Stimulated activated CD8-positive, alpha-beta memory T cell treated with anti-CD3 and anti-CD28 coated beads, Interleukin-12 subunit alpha, Interleukin-12 subunit beta, amount 100 ng/mL, for 24 hours (primary cell): ENCODE results near the gene HINT2.
A peak's percentile ranks its signal among the peaks of the same experiment; 100 is the strongest.

Experiments
- DNase-seq: peaks from one replicate; pipeline ENCODE4 v3.0.0-alpha.2; 2020; ENCODE audit errors: extremely low read depth

Gene HINT2

DNA sequence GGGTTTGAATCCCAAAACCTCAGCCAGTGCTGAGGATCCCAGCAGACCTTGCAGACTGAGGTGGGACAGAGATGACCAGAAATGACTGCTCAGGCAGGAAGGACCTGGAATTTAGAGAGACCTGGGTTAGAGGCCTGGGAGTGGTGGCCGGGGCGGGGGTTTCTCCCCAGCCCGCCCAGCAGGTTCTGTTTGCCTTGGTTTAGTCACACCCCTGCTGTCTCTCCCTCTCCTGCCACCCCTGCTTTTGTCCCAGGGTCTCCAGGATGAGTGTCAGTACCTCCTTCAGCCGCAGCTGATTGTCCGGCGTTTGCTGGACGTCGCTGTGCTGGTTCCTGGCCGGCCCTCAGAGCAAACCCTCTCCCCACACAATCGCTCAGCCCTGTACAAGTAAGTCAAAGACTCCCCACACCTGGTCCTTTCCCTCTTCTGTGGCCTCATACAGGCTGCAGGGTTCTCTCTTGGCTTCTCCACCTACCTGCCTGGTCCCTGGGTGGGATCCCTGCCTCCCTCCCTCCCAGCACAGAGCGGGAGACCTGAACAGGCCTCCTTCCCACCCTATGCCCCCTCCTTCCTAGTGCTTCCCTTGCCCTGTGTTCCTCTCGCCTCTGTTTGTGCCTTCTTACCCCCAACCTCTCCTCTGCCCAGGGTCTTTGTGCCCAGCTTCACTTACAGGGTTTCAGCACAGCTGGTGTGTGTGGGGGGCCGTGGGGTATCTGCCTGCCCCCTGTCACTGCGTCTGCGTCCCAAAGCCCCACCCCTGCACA lies 26.2 kb upstream of the HINT2 start:
- no peak for DNase-seq

DNA sequence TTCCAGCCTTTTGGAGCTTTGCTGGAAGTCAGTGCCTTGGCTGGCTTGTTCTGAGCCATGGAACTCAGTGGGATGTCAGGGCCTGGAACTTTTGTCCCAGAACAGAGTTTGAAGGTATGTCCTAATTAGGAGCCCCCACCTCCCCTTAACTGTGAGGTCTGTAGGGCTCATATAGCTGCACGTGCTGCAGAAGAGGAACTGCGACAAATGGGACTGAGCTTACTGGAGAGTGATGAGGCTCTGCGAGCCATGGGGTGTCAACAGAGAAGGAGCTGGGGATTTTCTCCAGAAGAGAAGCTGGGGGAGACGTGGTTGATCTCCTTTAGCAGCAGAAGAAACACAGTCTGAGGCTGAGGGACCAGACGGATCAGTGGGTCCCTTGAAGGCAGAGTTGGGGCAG lies 25.1 kb upstream of the HINT2 start:
- no peak for DNase-seq

DNA sequence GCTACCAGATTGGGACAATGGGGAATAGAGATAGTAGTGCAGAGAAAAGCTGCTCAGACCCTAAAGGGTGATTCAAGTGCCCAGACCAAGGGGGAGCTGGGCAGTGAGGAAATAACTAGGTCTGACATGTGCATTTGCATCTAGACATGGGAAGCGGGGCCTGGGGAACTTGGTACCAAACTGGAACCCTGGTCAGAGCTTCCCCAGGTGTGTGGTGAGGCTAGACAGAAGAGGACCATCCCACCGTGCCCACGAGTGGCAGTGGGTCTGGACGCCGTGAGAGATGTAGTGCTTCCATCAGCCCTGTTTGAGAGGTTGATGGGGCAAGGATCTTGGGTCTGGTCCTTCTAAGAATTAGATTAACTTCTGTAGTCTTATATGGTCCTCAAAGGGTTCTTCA lies 21.8 kb upstream of the HINT2 start:
- DNase-seq = no peak

- DNase-seq = no peak
Measured at GRCh38 chr9:35835766-35836165, 20.9 kb upstream of the HINT2 start.

- no peak for DNase-seq
Measured at GRCh38 chr9:35835216-35835632, 20.4 kb upstream of the HINT2 start.

GRCh38 chr9:35834260-35835215 lies 19.7 kb upstream of the HINT2 start:
- DNase-seq = no peak

DNA sequence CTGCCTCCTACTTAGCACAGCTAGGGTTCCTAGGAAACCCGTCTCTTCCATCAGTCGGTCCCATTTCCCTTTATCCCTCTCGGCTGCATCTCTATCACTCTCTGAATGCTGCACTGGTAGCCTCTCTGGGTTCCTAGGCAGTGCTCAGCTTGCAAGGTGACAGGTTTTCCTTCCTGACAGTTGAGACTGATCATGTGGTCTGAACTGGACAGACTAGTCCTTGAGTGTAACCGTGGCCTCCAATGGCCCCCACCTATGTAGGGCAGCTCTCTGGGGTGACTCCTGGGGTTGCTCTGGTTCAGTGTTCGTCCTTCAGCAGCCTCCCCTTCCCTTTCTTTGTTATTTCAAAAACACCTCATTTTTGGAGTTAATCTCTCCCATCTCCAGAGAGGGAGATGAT lies 18.0 kb upstream of the HINT2 start:
- DNase-seq = no peak

GRCh38 chr9:35831040-35831439 lies 16.2 kb upstream of the HINT2 start:
- DNase-seq = no peak

DNA sequence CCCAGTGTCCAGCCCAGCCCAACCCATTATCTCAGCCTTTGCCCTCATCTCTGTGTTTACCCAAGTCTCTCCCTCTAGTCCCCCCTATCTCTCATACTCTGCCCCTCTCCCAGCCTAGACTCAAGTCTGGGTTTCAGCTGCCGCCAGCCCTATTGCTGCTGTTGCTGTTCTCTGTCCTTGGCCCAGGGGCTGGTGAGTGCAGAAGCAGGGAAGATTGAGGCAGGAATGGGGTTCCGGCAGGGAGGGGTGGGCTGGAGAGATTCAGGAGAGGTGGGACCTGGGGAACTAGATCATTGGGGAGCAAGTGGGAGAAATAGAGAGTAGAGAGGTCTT lies 14.9 kb upstream of the HINT2 start:
- DNase-seq = no peak

DNA sequence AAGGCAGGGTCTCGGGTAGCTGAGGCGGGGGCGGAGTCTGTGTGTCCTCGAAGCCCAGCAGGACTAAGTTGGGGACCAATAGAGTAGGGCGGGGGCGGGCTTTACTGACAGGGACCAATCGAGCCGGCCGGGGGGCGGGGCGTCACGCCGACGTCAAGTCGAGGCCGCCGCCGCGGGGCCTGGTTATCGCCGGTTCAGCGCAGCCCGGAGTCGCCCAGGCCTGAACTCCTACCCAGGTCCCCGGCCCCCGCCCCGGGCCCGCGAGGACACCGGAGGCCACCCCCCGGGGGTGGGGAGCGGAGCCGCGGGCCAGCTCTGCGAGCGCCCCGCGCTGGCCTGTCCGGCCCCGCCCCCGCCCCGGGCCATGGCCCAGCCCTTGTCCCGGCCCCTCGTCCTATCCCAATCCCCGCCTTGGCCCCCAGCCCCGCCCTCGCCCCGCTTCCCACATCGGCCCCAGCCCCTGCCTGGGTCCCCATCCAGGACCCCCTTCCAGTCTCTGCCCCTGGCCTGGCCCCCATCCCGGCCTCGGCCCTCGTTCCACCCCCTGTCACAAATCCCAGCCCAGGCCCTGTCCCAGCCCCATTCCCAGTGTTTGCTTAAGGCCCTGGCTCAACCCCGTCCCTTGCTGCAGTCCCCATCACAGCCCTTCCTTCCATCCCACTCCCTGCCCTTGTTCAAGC lies 14.4 kb upstream of the HINT2 start, which contains the start of gene TMEM8B:
Gene TMEM8B, plus strand, starts transcription at position 145 of the 680 bp plus-strand sequence. Its CDS starts 220 bp downstream, at position 365.
- DNase-seq = peak; percentile 90

DNA sequence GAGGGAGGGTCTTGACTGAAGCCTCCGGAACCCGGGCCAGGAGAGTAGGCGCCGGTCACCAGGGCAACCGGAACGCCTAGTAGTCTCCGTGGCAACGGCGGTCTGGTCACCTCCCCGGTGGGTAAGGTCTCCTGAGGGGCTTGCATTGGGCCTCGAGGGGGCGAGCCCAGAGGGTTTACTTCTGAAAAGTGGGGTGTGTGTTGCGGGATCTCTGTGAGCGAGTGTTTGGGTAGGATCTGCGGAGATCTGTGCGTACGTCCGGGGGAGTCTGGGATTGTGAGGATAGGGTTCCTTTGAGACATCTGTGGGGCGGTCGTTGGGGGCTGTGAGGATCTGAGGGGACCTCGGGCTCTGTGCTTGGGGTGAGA lies 13.9 kb upstream of the HINT2 start, which contains the start of gene FAM221B:
Gene FAM221B, minus strand, starts transcription at position 17 of the 368 bp plus-strand sequence. CDS start 2,571 bp downstream, outside the sequence.
- DNase-seq = no peak

DNA sequence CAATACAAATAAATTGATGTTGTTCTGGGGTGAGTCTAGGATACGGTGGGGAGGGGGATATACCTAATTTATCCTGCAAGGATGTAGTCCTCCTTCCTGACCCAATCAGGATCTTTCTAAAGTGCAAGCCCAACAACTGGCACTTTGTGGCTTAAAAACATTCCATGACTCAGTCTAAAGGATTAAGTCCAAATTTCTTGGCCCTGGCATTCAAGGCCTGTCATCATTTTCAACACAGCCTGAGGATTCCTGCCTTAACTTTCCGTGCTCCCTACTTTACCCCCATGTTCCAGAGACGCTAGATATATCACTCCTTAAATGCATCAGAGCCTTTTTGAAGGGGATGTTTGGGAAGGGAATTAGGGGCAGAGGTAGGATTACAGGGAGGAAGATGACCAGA lies 12.6 kb upstream of the HINT2 start:
- DNase-seq = no peak

DNA sequence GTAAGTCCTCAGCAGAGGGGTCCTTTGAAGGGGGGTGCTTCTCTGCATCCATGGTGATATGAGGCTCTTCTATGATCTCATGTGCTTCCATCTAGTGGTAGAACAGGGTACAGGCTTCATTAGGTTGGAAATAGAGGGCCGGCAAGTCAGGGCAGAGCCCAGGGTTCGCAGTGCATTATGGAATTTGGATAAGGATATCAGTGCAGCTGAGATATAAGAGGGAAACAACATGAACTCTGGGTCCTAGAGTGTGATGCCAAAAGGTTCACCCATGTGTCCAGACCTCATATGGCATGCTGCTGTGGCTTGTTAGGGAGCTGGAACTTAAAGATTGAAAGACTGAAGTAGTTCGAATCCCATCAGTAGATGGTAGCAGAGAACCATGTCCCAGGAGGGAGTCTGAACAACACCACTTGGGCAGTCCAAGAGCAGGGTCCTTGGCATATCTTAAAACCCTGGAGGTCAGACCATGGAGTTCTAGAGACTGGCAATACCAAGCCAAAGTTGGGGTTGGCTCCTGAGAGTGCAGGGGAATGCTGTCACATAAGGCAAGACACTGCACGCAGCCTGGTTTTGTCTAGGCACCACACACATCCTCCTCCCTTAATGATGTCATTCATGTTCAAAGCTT lies 11.3 kb upstream of the HINT2 start:
- DNase-seq = no peak

DNA sequence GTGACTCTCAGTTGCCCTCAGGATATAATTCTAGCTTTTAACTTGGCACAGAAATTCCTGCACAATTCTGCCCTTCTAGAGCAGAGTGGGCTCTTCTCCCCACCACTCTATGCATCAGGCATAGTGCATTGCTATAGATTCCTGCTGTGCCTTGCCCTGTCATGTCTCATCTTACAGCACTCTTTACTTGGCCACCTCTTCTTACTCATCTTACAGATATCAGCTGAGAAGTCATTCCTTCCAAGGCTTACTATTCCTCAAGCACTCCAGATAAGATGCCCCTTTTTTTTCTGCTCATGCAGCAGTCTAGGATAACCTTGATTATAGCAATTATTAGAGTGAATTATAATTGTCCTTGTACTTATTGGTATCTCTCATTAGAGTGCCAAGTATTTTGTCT lies 8.1 kb upstream of the HINT2 start:
- no peak for DNase-seq

DNA sequence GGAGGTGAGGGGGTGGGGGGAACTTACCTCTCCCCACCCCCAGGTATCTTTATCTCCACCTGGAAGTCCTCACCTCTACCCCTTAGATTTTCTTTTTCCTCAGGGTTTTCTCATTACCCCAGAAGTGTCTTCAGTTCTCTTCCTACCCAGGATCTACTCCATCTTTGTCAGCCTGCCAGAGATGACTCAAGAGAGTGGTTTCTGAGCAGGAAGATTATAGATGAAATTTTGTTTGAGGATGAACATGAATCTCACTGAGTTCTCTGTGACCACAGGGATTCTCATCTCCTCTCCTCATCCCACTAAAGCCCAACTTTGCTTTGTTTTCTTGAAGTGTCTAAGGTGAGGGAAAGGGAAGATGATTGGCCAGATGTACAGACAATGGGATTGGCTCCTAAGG lies 5.2 kb upstream of the HINT2 start:
- DNase-seq = no peak

DNA sequence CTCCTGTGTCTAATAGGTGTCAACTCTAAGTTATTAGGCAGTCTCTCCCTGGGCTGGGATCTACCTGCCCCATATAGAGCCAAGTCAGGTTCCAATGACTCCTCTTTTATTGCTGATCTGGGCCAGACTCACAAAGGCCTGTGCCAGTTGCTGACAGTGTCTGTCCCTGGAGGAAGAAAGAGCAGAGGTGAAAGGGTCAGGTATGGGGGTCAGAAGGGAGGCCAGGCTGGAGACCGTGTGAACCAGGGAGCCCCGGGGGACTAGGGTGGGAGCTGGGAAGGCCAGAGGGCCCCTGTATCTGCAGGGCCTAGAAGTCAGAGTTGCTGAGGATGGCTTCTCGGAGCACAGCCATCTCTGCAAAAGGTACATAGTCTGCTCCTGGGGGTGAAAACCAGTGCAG lies 3.5 kb upstream of the HINT2 start:
- DNase-seq = no peak

GRCh38 chr9:35816708-35817107 lies 1.9 kb upstream of the HINT2 start:
- DNase-seq = no peak

DNA sequence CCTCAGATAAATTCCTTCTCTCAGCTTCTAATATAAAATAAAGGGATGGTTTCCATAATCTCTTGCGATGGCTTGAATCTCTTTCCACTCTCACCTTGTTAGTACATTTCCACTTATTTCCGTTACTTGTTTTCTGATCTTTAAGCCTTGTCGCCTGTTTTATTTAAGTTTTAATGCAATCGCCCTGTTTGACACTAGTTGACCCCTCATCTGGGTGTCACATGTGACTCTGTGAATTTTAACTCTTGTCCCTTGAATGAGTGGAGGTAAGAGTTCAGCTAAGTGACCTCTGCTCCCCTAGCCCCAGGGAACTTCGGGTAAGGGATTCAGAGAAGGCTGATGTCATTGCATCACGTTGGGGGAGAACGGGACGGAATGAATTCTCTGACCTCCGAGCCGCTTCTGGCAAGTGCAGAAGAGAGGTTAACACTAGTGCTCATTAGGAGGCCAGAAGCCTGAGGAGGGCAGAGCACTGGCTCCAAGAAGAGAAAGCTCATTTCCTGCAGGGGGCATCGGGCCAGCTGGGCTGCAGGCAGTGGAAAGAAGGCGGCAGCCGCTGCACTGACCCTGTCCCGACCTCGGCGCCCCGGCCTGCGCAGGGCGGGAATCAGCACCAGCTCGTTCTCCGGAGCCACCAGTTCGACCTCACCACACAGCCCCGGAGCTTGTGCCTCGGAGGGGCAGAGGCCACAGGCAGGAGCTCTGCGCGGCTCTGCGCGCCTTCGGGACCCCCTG lies 569 bp downstream of the HINT2 start:
- no peak for DNase-seq

GRCh38 chr9:35813434-35814105 lies 1.3 kb downstream of the HINT2 start:
- no peak for DNase-seq

DNA sequence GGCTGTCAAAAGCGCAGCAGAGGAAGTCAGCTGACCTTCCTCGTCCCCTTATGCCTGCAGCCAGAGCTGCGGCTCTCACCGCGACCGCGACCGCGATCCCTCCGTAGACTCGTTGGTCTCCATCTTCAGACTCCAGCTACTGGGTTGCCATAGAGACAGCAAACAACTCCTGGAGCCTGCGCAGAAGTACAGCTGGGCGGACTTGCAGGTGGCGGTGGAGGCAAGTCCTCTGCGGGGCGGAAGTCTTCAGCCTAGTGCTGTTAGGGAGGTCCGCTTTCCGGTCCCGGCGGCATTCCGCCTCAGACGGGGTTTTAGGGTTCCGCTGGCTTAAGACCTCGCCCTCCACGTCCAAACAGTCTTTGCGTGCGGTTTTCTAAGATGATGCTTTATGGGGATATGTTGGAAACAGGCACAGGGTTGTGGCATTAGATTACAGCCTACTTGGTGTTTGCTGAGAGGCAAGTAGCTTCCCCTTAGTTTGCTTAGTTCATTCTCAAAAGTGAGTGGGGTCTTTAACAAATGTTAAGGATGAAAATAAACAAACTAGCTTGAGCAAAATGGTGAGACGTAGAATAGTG lies 2.7 kb downstream of the HINT2 start, which contains the start of gene SPAG8:
Gene SPAG8, minus strand, starts transcription at position 238 of the 578 bp plus-strand sequence. Its CDS starts 115 bp downstream, at position 123.
- peak; percentile 86 for DNase-seq
